ENCODE results near the gene DMTF1.
A peak's percentile ranks its signal among the peaks of the same experiment; 100 is the strongest.

DMTF1 gene

DNA sequence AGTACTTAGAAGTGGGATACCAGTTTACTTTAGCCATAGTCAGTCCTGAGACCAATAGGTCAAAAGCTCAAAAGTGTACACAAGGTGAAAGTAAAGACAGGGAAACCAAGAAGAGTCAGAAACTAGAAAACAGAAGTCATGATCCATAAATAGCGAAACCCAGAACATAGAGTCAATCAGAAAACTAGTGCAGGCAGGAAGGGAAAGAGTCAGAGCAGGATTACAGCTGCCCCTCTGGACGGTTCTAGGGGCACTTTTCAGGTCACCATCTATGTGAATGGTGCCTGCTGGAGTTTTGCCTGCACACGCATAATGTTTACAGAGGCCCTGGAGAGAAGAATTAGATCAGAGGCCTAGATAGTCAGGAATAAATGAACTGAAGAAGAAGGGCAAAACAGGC is 22.4 kb upstream of the DMTF1 start:
- no peak overlapping the region for H3K9ac ChIP-seq (ENCODE audit: low read length)
- no peak overlapping the region for H3K14ac ChIP-seq (ENCODE audit: low read length in 2 of 2)
- no peak overlapping the region for H2AK5ac ChIP-seq (ENCODE audit: low read length, severe bottlenecking)
- H3K18ac ChIP-seq (ENCODE audit: low read depth in 1 of 2, low read length in 2 of 2): peak overlapping the region in 1 of 2 experiments; percentile 34
- no peak overlapping the region for H2BK120ac ChIP-seq (ENCODE audit: low read depth, low read length)
- no peak for DNase-seq
- H3K27me3 ChIP-seq (ENCODE audit: control insufficient read depth in 1 of 2, insufficient read depth in 1 of 2, low read length in 2 of 2): no peaks in the 10 kb centered on the region
- H3K4me2 ChIP-seq (ENCODE audit: low read length, poor library complexity, severe bottlenecking): no peak overlapping the region
- H3K79me1 ChIP-seq (replicated peaks; ENCODE audit: low read length, poor library complexity, severe bottlenecking): no peaks in the 10 kb centered on the region
- no peak overlapping the region for H3K4ac ChIP-seq (ENCODE audit: low read depth in 1 of 2, low read length in 2 of 2)
- no peak overlapping the region for H3K27ac ChIP-seq (ENCODE audit: low read length, poor library complexity, severe bottlenecking)
- no peak overlapping the region for H2AFZ ChIP-seq (ENCODE audit: low read depth, low read length)
- no peak overlapping the region for H4K8ac ChIP-seq (ENCODE audit: low read length)
- H3K36me3 ChIP-seq (ENCODE audit: control insufficient read depth in 1 of 2, insufficient read depth in 2 of 2, low read depth in 1 of 2, low read length in 2 of 2): no peaks in the 10 kb centered on the region
- 50% methylated on average over 3 of the region's 3 CpGs for WGBS
- no peak overlapping the region for H2BK15ac ChIP-seq (ENCODE audit: low read depth, poor library complexity, severe bottlenecking)
- no peak overlapping the region for H3K4me3 ChIP-seq (ENCODE audit: insufficient read depth in 1 of 2, low read depth in 1 of 2, low read length in 2 of 2)
- no peak overlapping the region for H3K23ac ChIP-seq (ENCODE audit: low read length in 2 of 2)
- H2BK12ac ChIP-seq (ENCODE audit: low read length in 2 of 2): no peak overlapping the region
- H4K91ac ChIP-seq (ENCODE audit: low read length): no peak overlapping the region
- no peaks in the 10 kb centered on the region for H3K9me3 ChIP-seq (ENCODE audit: control insufficient read depth, low read length)
- H3K4me1 ChIP-seq (ENCODE audit: control insufficient read depth, insufficient read depth, low read depth, low read length): no peaks in the 10 kb centered on the region
- H2BK5ac ChIP-seq (ENCODE audit: low read depth, low read length, poor library complexity, severe bottlenecking): no peak overlapping the region

- Histone ChIP-seq H3K14ac (ENCODE audit: low read length in 2 of 2) (no peak overlapping the region), H2BK12ac (ENCODE audit: low read length in 2 of 2) (no peak overlapping the region), H2AK5ac (ENCODE audit: low read length, severe bottlenecking) (no peak overlapping the region), H3K27ac (ENCODE audit: low read length, poor library complexity, severe bottlenecking) (no peak overlapping the region), H4K91ac (ENCODE audit: low read length) (no peak overlapping the region), H2BK120ac (ENCODE audit: low read depth, low read length) (no peak overlapping the region), H2AFZ (ENCODE audit: low read depth, low read length) (no peak overlapping the region), H3K79me1 (replicated peaks; ENCODE audit: low read length, poor library complexity, severe bottlenecking) (no peaks in the 10 kb centered on the region), H4K8ac (ENCODE audit: low read length) (no peak overlapping the region), H3K23ac (ENCODE audit: low read length in 2 of 2) (no peak overlapping the region), H3K18ac (ENCODE audit: low read depth in 1 of 2, low read length in 2 of 2) (no peak overlapping the region), H3K4me3 (ENCODE audit: insufficient read depth in 1 of 2, low read depth in 1 of 2, low read length in 2 of 2) (no peak overlapping the region), H2BK5ac (ENCODE audit: low read depth, low read length, poor library complexity, severe bottlenecking) (no peak overlapping the region), H2BK15ac (ENCODE audit: low read depth, poor library complexity, severe bottlenecking) (no peak overlapping the region), H3K4me1 (ENCODE audit: control insufficient read depth, insufficient read depth, low read depth, low read length) (no peaks in the 10 kb centered on the region), H3K4ac (ENCODE audit: low read depth in 1 of 2, low read length in 2 of 2) (no peak overlapping the region), H3K36me3 (ENCODE audit: control insufficient read depth in 1 of 2, insufficient read depth in 2 of 2, low read depth in 1 of 2, low read length in 2 of 2) (no peaks in the 10 kb centered on the region), H3K9me3 (ENCODE audit: control insufficient read depth, low read length) (no peaks in the 10 kb centered on the region), H3K9ac (ENCODE audit: low read length) (no peak overlapping the region), H3K4me2 (ENCODE audit: low read length, poor library complexity, severe bottlenecking) (no peak overlapping the region), H3K27me3 (ENCODE audit: control insufficient read depth in 1 of 2, insufficient read depth in 1 of 2, low read length in 2 of 2) (no peaks in the 10 kb centered on the region)
- 92% methylated on average over 2 of the region's 3 CpGs for WGBS
- no peak for DNase-seq
These were observed 20.5 kb upstream of the DMTF1 start for GRCh38 chr7:87131771-87132170.

GRCh38 chr7:87137271-87137670 is 15.0 kb upstream of the DMTF1 start:
- Histone ChIP-seq H3K9me3 (ENCODE audit: control insufficient read depth, low read length) (no peaks in the 10 kb centered on the region), H3K4me2 (ENCODE audit: low read length, poor library complexity, severe bottlenecking) (no peak overlapping the region), H3K9ac (ENCODE audit: low read length) (no peak overlapping the region), H2BK12ac (ENCODE audit: low read length in 2 of 2) (no peak overlapping the region), H2BK5ac (ENCODE audit: low read depth, low read length, poor library complexity, severe bottlenecking) (no peak overlapping the region), H2AK5ac (ENCODE audit: low read length, severe bottlenecking) (no peak overlapping the region), H3K4me3 (ENCODE audit: insufficient read depth in 1 of 2, low read depth in 1 of 2, low read length in 2 of 2) (no peak overlapping the region), H3K36me3 (ENCODE audit: control insufficient read depth in 1 of 2, insufficient read depth in 2 of 2, low read depth in 1 of 2, low read length in 2 of 2) (no peaks in the 10 kb centered on the region), H2BK15ac (ENCODE audit: low read depth, poor library complexity, severe bottlenecking) (no peak overlapping the region), H3K14ac (ENCODE audit: low read length in 2 of 2) (no peak overlapping the region), H4K91ac (ENCODE audit: low read length) (no peak overlapping the region), H2AFZ (ENCODE audit: low read depth, low read length) (no peak overlapping the region), H4K8ac (ENCODE audit: low read length) (no peak overlapping the region), H3K27ac (ENCODE audit: low read length, poor library complexity, severe bottlenecking) (no peak overlapping the region), H3K79me1 (replicated peaks; ENCODE audit: low read length, poor library complexity, severe bottlenecking) (no peaks in the 10 kb centered on the region), H3K27me3 (ENCODE audit: control insufficient read depth in 1 of 2, insufficient read depth in 1 of 2, low read length in 2 of 2) (no peaks in the 10 kb centered on the region), H3K4me1 (ENCODE audit: control insufficient read depth, insufficient read depth, low read depth, low read length) (no peaks in the 10 kb centered on the region), H2BK120ac (ENCODE audit: low read depth, low read length) (no peak overlapping the region), H3K23ac (ENCODE audit: low read length in 2 of 2) (no peak overlapping the region), H3K4ac (ENCODE audit: low read depth in 1 of 2, low read length in 2 of 2) (no peak overlapping the region), H3K18ac (ENCODE audit: low read depth in 1 of 2, low read length in 2 of 2) (no peak overlapping the region)
- DNase-seq: no peak

- no peak overlapping the region for H3K4me3 ChIP-seq (ENCODE audit: insufficient read depth in 1 of 2, low read depth in 1 of 2, low read length in 2 of 2)
- WGBS: 83% methylated on average over 1 of the region's 1 CpG
- H2BK120ac ChIP-seq (ENCODE audit: low read depth, low read length): no peak overlapping the region
- no peak overlapping the region for H2BK12ac ChIP-seq (ENCODE audit: low read length in 2 of 2)
- H3K23ac ChIP-seq (ENCODE audit: low read length in 2 of 2): no peak overlapping the region
- no peak overlapping the region for H3K18ac ChIP-seq (ENCODE audit: low read depth in 1 of 2, low read length in 2 of 2)
- no peak overlapping the region for H2AFZ ChIP-seq (ENCODE audit: low read depth, low read length)
- no peaks in the 10 kb centered on the region for H3K27me3 ChIP-seq (ENCODE audit: control insufficient read depth in 1 of 2, insufficient read depth in 1 of 2, low read length in 2 of 2)
- no peak overlapping the region for H2AK5ac ChIP-seq (ENCODE audit: low read length, severe bottlenecking)
- no peak for DNase-seq
- H3K27ac ChIP-seq (ENCODE audit: low read length, poor library complexity, severe bottlenecking): no peak overlapping the region
- no peak overlapping the region for H2BK15ac ChIP-seq (ENCODE audit: low read depth, poor library complexity, severe bottlenecking)
- H3K9ac ChIP-seq (ENCODE audit: low read length): no peak overlapping the region
- H4K91ac ChIP-seq (ENCODE audit: low read length): no peak overlapping the region
- no peak overlapping the region for H3K4me2 ChIP-seq (ENCODE audit: low read length, poor library complexity, severe bottlenecking)
- H3K4me1 ChIP-seq (ENCODE audit: control insufficient read depth, insufficient read depth, low read depth, low read length): no peaks in the 10 kb centered on the region
- H3K4ac ChIP-seq (ENCODE audit: low read depth in 1 of 2, low read length in 2 of 2): no peak overlapping the region
- no peak overlapping the region for H2BK5ac ChIP-seq (ENCODE audit: low read depth, low read length, poor library complexity, severe bottlenecking)
- no peaks in the 10 kb centered on the region for H3K36me3 ChIP-seq (ENCODE audit: control insufficient read depth in 1 of 2, insufficient read depth in 2 of 2, low read depth in 1 of 2, low read length in 2 of 2)
- no peak overlapping the region for H4K8ac ChIP-seq (ENCODE audit: low read length)
- H3K9me3 ChIP-seq (ENCODE audit: control insufficient read depth, low read length): no peaks in the 10 kb centered on the region
- no peaks in the 10 kb centered on the region for H3K79me1 ChIP-seq (replicated peaks; ENCODE audit: low read length, poor library complexity, severe bottlenecking)
- H3K14ac ChIP-seq (ENCODE audit: low read length in 2 of 2): no peak overlapping the region
These were observed 12.7 kb upstream of the DMTF1 start for GRCh38 chr7:87139514-87139913.

Measured in mesenchymal stem cell (in vitro differentiated cells and primary cell).